Lung (tissue), 12 donors: ENCODE results near the gene GNAS-AS1. TPM values are rescaled to one million over a fixed set of nuclear protein-coding genes. Genes with fewer than 3 reads are reported as not detected.

ENCODE experiments used
- ATAC-seq: fragments of 200-7000 bp; cut with Tn5 transposase; one replicate; pipeline ENCODE4 v1.9.1; 2020; ENCODE audit warnings: moderate number of reproducible peaks; ENCODE audit not compliant: insufficient read depth, low FRiP score
- DNase-seq, 3 donors: peaks; one replicate each; pipeline ENCODE4 v3.0.0-alpha.2; 2013 to 2017
- H3K27ac ChIP-seq, 2 donors: one replicate each; pipeline ENCODE4 v1.5.1; 2013; ENCODE audit warnings: mild to moderate bottlenecking in 2 of 2, moderate library complexity in 2 of 2, control low read depth in 1 of 2, inconsistent platforms in 1 of 2, low read depth in 1 of 2, low read length in 1 of 2
- H3K27me3 ChIP-seq, 3 donors: one replicate each; pipeline ENCODE4 v1.5.1; 2013; ENCODE audit warnings: low read length in 2 of 3; ENCODE audit not compliant: control insufficient read depth in 3 of 3, insufficient read depth in 3 of 3
- H3K36me3 ChIP-seq, 4 donors: one replicate each; pipeline ENCODE4 v1.5.1; 2013; ENCODE audit warnings: low read length in 4 of 4, mild to moderate bottlenecking in 1 of 4, moderate library complexity in 1 of 4; ENCODE audit not compliant: control insufficient read depth in 4 of 4, insufficient read depth in 4 of 4
- H3K4me1 ChIP-seq, 5 donors: one replicate each; pipeline ENCODE4 v1.5.1; 2013; ENCODE audit warnings: low read length in 5 of 5, mild to moderate bottlenecking in 2 of 5, moderate library complexity in 1 of 5; ENCODE audit not compliant: control insufficient read depth in 5 of 5, insufficient read depth in 5 of 5
- H3K4me3 ChIP-seq: one replicate; pipeline ENCODE4 v1.5.1; 2013; ENCODE audit warnings: mild to moderate bottlenecking, control low read depth, moderate library complexity
- H3K9ac ChIP-seq, 2 donors: one replicate each; pipeline ENCODE4 v1.5.1; 2013; ENCODE audit warnings: low read length in 2 of 2, control low read depth in 1 of 2; ENCODE audit not compliant: insufficient read depth in 1 of 2
- H3K9me3 ChIP-seq, 4 donors: one replicate each; pipeline ENCODE4 v1.5.1; 2013; ENCODE audit warnings: low read length in 3 of 4, mild to moderate bottlenecking in 1 of 4, moderate library complexity in 1 of 4; ENCODE audit not compliant: control insufficient read depth in 4 of 4, insufficient read depth in 3 of 4
- CTCF ChIP-seq: IDR thresholded peaks from 2 replicates; pipeline ENCODE4 v1.5.1; 2012; ENCODE audit warnings: mild to moderate bottlenecking; ENCODE audit errors: control extremely low read depth, extremely low read depth
- WGBS, 2 donors: extraction: QIAGEN DNeasy Blood & Tissue Kit; methylation state at CpG; one replicate each; pipeline ENCODE4 v1.1.7; 2013; 5-methylcytosine and 5-hydroxymethylcytosine counted together
- polyA plus RNA-seq, 2 donors: library from polyadenylated mRNA; stranded (reverse); fragments of 200-250 nt; gene quantifications; one replicate each; pipeline ENCODE4 v1.2.1, GENCODE V29; 2013
- total RNA-seq, 2 donors: library from RNA; depleted of rRNA in 1 of 2; stranded (reverse); fragments of >200 nt in 1 of 2; gene quantifications; one replicate each; pipeline ENCODE4 v1.2.1, GENCODE V29; 2014 to 2021
- donor health status: control.
- donor health status: control.
- donor health status: Bipolar disorder and iron deficiency.
- donor health status: healthy.
- donor health status: DM: yes; HTN: yes; CAD: no.

Gene GNAS-AS1
- total and polyA plus RNA-seq, 4 donors = 0.07 to 1.9 (median 0.74) TPM

- peaks cover 0 to 6% (median 0%) of the 10 kb centered on the region in 3 donors for H3K27me3 ChIP-seq
Observed at GRCh38 chr20:58792426-58792825, 58.3 kb downstream of the GNAS-AS1 start.

GRCh38 chr20:58791286-58791685 is 59.4 kb downstream of the GNAS-AS1 start:
- DNase-seq (peak in 1 of 3 donors; percentile 16), ATAC-seq (no peak)
- Histone ChIP-seq H3K9ac (no peak overlapping the region), H3K27ac (no peak overlapping the region), H3K9me3 (peaks cover 0 to 5% (median 0%) of the 10 kb centered on the region in 4 donors), H3K27me3 (peaks cover 0 to 6% (median 0%) of the 10 kb centered on the region in 3 donors), H3K4me3 (no peak overlapping the region), H3K36me3 (no peaks in the 10 kb centered on the region), H3K4me1 (peaks cover 0 to 14% (median 0%) of the 10 kb centered on the region in 5 donors)
- TF ChIP-seq CTCF = no peak
- WGBS, 2 donors = 43 to 51% methylated on average over 7 of the region's 7 CpGs

More at GRCh38 chr20:58792426-58792825, 58.3 kb downstream of the GNAS-AS1 start:
- no peaks in the 10 kb centered on the region for H3K36me3 ChIP-seq
- peaks cover 0 to 9% (median 0%) of the 10 kb centered on the region in 5 donors for H3K4me1 ChIP-seq
- H3K27ac ChIP-seq = no peak overlapping the region
- no peak overlapping the region for H3K9ac ChIP-seq
- no peak for ATAC-seq
- H3K9me3 ChIP-seq = peaks cover 0 to 5% (median 0%) of the 10 kb centered on the region in 4 donors
- TF ChIP-seq CTCF = no peak
- 90 to 95% methylated on average over 7 of the region's 7 CpGs for WGBS, 2 donors
- DNase-seq = no peak
- H3K4me3 ChIP-seq = no peak overlapping the region

- H3K27ac ChIP-seq = no peak overlapping the region
- DNase-seq (no peak), ATAC-seq (no peak)
- H3K27me3 ChIP-seq = peaks cover 0 to 6% (median 0%) of the 10 kb centered on the region in 3 donors
- H3K9me3 ChIP-seq = peaks cover 0 to 5% (median 0%) of the 10 kb centered on the region in 4 donors
- peaks cover 0 to 14% (median 0%) of the 10 kb centered on the region in 5 donors for H3K4me1 ChIP-seq
- TF ChIP-seq CTCF = no peak
- no peak overlapping the region for H3K9ac ChIP-seq
- WGBS, 2 donors = 71 to 72% methylated on average over 10 of the region's 10 CpGs
- H3K36me3 ChIP-seq = no peaks in the 10 kb centered on the region
- H3K4me3 ChIP-seq = no peak overlapping the region
Observed at GRCh38 chr20:58790454-58790853, 60.2 kb downstream of the GNAS-AS1 start.

- Histone ChIP-seq H3K27me3 (peaks cover 0 to 6% (median 0%) of the 10 kb centered on the region in 3 donors), H3K27ac (no peak overlapping the region), H3K4me3 (no peak overlapping the region), H3K4me1 (peaks cover 0 to 14% (median 0%) of the 10 kb centered on the region in 5 donors), H3K9ac (no peak overlapping the region), H3K36me3 (no peaks in the 10 kb centered on the region), H3K9me3 (peaks cover 0 to 5% (median 0%) of the 10 kb centered on the region in 4 donors)
- TF ChIP-seq CTCF = no peak
- ATAC-seq (no peak), DNase-seq (no peak)
- WGBS, 2 donors = 68 to 77% methylated on average over 15 of the region's 15 CpGs
Observed at GRCh38 chr20:58788896-58789544, 61.7 kb downstream of the GNAS-AS1 start.
